Endometrial microvascular endothelial cells (primary cell): Measurements from ENCODE around the gene SLC16A3. TPM values are rescaled to one million over a fixed set of nuclear protein-coding genes. Genes with fewer than 3 reads are reported as not detected.

Experiments
- in situ Hi-C: cut with HindIII; loops from 2 replicates; pipeline ENCODE4 v1.10.0; 2017; ENCODE audit warnings: low sequenced_read_pairs, low pct_unique_long_range_greater_than_20kb; ENCODE audit errors: inconsistent ontology term
- total RNA-seq: library from RNA; depleted of rRNA; stranded (reverse); fragments of >200 nt; gene quantifications from one replicate; pipeline ENCODE4 v1.2.3, GENCODE V29; 2015; ENCODE audit errors: inconsistent ontology term

The SLC16A3 gene
- total RNA-seq, 1 donor from 2014 or later: 345 TPM

DNA sequence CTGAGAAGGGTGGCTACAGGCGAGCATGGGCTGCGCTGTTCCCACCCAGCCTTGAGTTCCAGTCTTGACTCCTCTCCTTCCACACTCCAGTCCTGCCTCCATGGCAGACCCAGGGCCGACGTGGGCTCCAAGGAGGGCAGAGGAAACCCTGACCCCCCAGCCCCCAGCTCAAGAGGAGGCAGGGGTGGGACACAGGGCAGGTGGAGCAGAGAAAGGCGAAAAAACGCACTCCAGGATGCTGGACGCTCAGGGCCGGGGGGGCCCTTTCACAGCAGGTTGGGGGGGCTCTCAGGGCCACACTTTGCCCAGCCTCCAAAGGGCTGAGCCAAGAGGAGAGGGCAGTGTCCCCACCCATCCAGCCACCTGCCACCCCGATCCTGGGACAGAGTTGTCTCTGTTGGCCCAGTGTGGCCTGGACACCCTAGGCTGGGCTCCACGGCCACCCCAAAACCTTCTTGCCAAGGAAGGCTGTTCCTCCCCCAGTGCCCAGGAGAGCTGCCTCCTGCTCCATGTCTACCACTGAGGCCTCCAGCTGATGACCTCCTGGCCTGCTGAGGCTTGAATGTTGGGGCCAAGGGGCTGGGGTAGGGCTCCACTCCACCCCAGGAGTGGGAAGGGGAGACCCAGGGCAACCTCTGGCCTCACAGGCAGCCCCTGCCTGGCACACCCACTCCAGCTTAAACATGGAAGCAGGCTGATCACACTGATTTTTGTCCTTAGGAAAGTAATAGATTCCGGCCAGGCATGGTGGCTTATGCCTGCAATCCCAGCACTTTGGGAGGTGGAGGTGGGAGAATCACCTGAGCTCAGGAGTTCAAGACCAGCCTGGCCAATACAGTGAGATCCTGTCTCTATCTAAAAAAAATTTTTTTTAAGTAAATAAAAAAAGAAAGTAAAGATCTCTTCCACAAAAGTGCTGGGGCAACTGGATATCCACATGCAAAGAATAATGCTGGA, 8.8 kb upstream of the SLC16A3 start:
- in situ Hi-C loops: no loop called here

GRCh38 chr17:82221341-82221902, 7.4 kb upstream of the SLC16A3 start:
- in situ Hi-C loops: no loop called here

- in situ Hi-C loops: no loop called here
Measured at GRCh38 chr17:82222816-82223215, 6.0 kb upstream of the SLC16A3 start.

- in situ Hi-C loops: no loop called here
Measured at GRCh38 chr17:82223517-82223916, 5.3 kb upstream of the SLC16A3 start.

- in situ Hi-C loops: no loop called here
Measured at GRCh38 chr17:82224666-82225065, 4.2 kb upstream of the SLC16A3 start.

GRCh38 chr17:82225368-82226029, 3.3 kb upstream of the SLC16A3 start:
- in situ Hi-C loops: no loop called here

DNA sequence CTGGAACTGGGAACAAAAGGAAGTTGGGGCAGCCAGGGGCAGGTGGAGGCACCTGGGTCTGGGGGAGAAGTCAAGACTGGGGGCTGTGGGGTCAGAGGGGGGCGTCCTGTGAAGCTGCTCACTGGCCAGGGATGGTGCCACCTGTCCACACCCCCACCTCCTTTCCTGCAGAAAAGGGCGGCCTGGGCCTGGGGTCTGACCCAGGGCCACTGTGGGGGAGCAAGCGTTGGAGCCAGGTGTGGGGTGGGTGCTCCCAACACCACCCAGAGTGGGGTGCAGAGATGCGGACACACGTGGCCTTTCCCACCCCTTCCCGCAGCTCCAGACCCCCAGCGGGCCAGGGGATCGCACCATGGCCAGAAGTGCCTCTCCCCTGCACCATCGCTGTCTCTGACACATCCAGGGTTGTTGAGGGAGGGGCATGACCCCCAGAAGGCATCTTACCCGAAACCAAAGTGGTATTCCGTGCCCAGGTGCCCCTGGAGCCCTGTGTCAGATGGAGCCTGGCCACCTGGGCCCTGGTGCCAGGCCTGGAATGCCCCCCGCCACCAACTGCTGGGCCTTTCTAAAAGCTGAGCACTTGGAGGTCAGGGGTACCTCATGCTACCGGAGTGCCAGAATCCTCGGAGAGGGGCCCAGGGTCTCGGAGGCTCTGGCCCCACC, 2.6 kb upstream of the SLC16A3 start:
- in situ Hi-C loops: no loop called here

DNA sequence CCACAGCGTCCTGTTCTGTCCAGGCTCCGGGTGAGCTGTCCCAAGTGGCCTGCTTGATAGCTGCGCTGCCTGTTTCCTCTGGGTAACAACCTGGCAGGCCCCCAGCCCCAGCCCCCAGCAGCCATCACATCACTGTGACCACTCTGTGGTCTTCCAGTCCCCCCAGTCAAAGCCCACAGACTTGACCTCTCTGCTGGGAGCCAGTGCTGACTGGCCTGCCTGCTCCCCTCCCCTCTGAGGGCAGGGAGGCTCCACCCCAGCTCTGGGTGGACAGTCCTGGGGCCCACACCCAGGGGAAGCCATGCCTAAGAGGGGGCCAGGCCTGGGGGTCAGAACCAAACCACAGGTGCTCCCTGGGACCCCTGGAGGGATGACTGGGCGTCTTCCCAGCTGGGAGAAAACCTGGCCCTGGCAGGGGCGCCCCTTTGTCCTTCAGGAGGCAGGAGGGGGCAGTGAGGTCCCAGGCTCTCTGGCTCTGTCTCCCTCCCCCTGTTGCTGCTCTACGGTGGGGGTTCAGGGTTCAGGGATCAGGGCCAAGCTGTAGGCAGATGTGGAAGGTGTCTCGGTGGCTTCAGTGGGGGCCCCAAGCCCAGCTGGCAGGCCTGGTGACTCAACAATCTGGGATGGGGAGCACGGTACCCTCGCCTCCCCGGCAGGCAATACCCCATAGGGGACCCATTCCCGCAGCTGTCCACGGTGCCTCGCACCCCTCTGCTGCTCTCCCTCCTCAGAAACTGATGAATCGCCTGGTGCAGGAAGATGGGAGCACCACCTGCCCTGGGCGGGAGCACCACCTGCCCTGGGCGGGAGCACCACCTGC, 1.8 kb upstream of the SLC16A3 start:
- in situ Hi-C loops: no loop called here

GRCh38 chr17:82227629-82228277, 1.1 kb upstream of the SLC16A3 start:
- in situ Hi-C loops: no loop called here

GRCh38 chr17:82228278-82228841, 482 bp upstream of the SLC16A3 start:
- in situ Hi-C loops: no loop called here

GRCh38 chr17:82229698-82230608, 1.1 kb downstream of the SLC16A3 start:
- in situ Hi-C loops: no loop called here

DNA sequence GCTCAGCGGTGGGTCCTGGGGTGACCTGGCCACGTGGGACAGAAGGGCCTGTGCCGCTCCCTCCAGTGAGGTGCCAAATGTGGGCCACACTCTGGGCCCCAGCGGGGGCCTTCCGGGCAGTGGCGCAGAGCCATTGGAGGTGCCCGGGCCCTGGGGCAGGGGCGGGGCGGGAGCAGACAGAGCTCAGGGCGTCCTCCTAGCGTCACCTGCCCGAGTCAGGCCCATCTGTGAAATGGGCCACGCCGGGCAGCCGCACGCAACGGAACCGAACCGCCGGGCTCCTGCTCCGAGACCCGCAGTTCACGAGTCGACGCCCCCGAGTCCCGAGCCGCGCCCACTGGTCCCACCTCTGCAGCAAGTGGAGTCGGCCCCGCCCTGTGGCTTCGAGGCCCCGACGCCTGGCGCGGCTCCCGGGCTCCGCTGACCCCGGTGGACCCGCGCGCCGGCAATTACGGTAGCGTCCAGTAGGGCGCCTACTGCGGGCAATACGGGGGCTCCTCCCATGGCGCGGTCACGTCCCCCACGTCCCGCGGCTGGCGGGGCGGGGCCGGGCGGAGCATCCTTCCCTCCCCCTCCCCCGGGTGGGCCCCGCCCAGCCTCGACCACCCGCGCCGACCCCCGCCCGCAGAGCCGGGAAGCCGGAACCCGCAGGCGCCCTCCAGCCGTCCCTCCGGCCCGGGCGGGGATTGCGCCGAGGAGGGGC, 1.9 kb downstream of the SLC16A3 start:
- in situ Hi-C loops: no loop called here

- in situ Hi-C loops: no loop called here
Measured at GRCh38 chr17:82231312-82231561, 2.4 kb downstream of the SLC16A3 start.

DNA sequence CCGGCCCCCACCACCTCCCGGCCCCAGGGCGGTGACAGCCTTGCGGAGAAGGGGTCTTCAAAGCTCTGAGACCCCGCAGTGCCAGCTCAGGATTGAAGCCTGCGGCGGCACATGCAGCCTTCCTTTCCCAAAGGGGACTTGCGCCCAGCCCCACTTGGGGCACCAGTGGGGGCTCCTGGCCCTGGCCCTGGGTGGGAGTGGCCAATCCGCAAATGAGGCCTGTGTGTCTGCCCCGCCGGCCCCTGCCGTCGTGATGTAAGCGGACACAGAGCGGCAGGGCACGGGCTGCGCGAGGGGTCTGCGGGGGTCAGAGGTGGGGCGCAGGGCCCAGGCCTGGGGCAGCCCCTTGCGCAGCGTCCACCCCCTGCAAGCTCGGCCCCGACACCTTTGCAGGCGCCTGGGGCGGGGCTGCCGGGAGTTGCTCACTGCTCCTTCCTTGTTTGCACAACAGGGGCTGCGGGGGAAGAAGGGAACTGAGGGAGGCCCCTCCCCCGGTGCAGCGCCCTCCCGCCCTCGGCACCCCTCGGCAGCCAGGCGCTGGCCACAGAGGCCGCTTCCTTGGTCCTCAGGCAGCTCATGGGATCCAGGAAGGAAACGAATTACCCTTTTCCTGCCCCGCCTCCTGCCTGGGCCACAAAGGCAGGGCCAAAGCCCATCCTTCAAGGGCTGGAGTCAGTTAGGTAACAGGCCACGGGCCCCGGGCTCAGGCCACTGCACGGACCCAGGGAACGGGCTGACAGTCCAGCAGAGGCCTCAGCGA, 2.9 kb downstream of the SLC16A3 start:
- in situ Hi-C loops: no loop called here

DNA sequence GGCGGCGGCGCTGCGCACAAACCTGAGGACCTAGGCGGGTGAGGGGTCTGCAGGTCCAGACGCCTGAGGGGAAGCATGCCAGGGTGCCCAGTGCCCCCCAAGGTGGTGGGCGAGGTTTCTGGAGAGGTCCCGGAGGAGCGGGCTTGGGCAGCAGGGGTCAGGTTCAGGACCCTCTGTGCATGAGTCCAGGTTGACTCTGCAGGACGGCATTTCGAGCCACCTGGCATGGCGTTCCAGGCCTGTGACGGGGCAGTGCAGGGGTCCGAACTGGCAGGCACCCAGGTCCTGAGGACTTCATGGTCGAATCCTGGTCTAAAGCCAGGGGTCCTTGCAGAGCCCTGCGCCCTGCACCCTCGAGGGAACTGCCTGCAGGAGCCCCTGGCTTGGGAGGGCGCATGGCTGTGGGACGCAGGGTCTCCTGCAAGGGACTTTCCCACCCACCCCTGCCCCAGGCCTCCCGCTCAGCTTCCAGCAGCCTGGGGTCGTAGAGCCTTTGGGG, 3.5 kb downstream of the SLC16A3 start:
- in situ Hi-C loops: no loop called here
